ES-I3 (cell line): Measurements from ENCODE around the gene XYLB.
"Not testable (repeated sequence)": the region's sequence is repeated elsewhere in the genome, so short reads cannot be mapped to it uniquely, and the experiment has no call there.

ENCODE experiments used
- H3K36me3 ChIP-seq: 2 replicates; pipeline ENCODE4 v1.6.1; 2013; ENCODE audit warnings: mild to moderate bottlenecking, low read length, control low read depth, moderate library complexity; ENCODE audit not compliant: insufficient read depth
- H3K4me1 ChIP-seq: 2 replicates; pipeline ENCODE4 v1.6.1; 2013; ENCODE audit warnings: mild to moderate bottlenecking, control low read depth, low read length; ENCODE audit not compliant: insufficient read depth
- H3K9ac ChIP-seq: 2 replicates; pipeline ENCODE4 v1.6.1; 2013; ENCODE audit warnings: low read depth, mild to moderate bottlenecking, low read length, moderate library complexity
- H3K9me3 ChIP-seq: 2 replicates; pipeline ENCODE4 v1.6.1; 2013; ENCODE audit warnings: mild to moderate bottlenecking, low read length, moderate library complexity; ENCODE audit not compliant: control insufficient read depth, insufficient read depth

XYLB gene

DNA sequence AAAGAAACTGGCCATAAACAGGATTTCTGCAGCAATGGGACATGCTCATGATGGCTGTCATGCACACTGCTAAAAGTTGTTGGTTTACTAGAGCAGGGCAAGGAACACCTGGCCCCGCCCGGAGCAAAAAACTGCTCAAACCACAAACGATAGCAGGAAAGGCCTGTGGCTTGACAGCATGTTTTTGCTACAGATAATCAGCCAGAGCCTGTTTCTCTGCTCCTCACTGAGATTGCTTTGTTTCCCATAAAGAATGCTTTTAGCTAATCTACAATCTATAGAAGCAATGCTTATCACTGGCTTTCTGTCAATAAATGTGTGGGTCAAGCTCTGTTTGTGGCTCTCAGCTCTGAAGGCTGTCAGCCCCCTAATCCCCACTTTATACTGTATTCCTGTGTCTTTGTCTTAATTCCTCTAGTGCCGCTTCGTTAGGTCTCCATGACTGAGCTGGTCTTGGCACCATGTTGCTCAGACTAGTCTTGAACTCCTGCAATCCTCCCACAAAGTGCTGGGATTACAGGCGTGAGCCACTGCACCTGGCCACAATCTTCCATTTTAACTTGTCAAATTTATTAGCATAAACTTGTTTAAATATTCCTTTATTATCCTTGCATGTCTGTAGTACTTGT is 80.3 kb downstream of the XYLB start:
- H3K9me3 ChIP-seq, H3K4me1 ChIP-seq, H3K36me3 ChIP-seq, H3K9ac ChIP-seq: not testable (repeated sequence)

DNA sequence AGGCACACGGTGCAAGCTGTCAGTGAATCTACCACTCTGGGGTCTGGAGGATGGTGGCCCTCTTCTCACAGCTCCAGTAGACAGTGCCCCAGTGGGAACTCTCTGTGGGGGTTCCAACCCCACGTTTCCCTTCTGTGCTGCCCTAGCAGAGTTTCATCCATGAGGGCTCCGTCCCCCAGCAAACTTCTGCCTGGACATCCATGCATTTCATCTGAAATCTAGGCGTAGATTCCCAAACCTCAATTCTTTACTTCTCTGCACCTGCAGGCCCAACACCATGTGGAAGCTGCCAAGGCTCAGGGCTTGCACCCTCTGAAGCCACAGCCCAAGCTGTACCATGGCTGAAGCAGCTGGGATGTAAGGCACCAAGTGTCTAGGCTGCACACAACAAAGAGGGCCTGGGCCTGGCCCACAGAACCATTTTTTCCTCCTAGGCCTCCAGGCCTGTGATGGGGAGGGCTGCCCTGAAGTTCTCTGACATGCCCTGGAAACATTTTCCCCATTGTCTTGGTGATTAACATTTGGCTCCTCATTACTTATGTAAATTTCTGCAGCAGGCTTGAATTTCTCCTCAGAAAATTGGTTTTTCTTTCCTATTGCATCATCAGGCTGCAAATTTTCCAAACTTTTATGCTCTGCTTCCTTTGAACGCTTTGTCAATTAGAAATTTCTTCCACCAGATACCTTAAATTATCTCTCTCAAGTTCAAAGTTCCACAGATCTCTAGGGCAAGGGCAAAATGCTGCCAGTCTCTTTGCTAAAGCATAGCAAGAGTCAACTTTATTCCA is 86.5 kb downstream of the XYLB start:
- not testable (repeated sequence) for H3K4me1 ChIP-seq, H3K36me3 ChIP-seq, H3K9ac ChIP-seq
- peaks cover 22% of the 10 kb centered on the region for H3K9me3 ChIP-seq

- not testable (repeated sequence) for H3K36me3 ChIP-seq, H3K9ac ChIP-seq, H3K4me1 ChIP-seq
- peaks cover 25% of the 10 kb centered on the region for H3K9me3 ChIP-seq
Measured at GRCh38 chr3:38433661-38434060, 87.1 kb downstream of the XYLB start.

- peaks cover 13% of the 10 kb centered on the region for H3K9me3 ChIP-seq
- not testable (repeated sequence) for H3K4me1 ChIP-seq
Measured at GRCh38 chr3:38438436-38439069, 92.0 kb downstream of the XYLB start.

GRCh38 chr3:38443205-38443604 is 96.6 kb downstream of the XYLB start:
- not testable (repeated sequence) for H3K36me3 ChIP-seq, H3K9me3 ChIP-seq, H3K4me1 ChIP-seq, H3K9ac ChIP-seq

More at GRCh38 chr3:38438436-38439069, 92.0 kb downstream of the XYLB start:
- H3K9ac ChIP-seq, H3K36me3 ChIP-seq: not testable (repeated sequence)

DNA sequence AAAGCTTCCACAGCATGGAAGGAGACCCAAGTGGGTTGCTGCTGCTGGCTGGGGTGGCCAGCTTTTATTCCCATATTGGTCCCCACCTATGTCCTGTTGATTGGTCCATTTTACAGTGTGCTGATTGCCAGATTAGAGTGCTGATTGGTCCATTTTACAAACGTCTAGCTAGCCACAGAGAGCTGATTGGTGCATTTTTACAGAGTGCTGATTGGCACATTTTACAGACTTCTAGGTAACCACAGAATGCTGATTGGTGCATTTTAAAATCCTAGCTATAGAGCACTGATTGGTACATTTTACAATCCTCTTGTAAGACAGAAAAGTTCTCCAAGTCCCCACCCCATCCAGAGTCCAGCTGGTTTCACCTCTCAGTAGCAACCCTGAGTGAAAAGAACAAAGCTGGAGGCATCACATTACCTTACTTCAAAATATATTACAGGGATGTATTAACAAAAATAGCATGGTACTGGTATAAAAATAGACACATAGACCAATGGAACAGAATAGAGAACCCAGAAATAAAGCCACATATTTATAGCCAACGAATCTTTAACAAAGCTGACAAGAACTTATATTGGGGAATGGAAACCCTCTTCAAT is 99.6 kb downstream of the XYLB start:
- H3K9ac ChIP-seq = no peak overlapping the region
- H3K36me3 ChIP-seq = no peaks in the 10 kb centered on the region
- H3K4me1 ChIP-seq = no peaks in the 10 kb centered on the region
- no peaks in the 10 kb centered on the region for H3K9me3 ChIP-seq

- Histone ChIP-seq H3K9ac (no peak overlapping the region), H3K4me1 (no peaks in the 10 kb centered on the region), H3K9me3 (no peaks in the 10 kb centered on the region), H3K36me3 (no peaks in the 10 kb centered on the region)
Measured at GRCh38 chr3:38446812-38447211, 100.2 kb downstream of the XYLB start.

DNA sequence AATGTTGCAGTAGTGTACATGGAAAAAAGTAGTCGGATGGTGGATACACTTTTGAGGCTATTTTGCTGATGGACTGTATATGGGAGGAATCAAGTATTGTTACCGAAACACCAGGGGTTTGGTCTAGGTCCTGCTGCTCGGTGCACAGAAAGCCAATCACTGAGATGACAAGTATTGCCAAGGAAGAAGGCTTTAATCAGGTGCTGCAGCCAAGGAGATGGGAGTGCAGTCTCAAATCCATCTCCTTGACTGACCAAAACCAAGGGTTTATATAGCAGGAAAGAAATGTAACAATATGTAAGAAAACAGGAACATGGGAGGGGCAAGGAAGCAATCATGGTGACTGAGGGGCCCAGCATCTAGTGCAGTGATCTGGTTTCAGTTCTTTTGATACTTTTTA is 104.3 kb downstream of the XYLB start:
- H3K9me3 ChIP-seq = no peaks in the 10 kb centered on the region; the same call in 1 of the 2 replicates
- peaks cover under 1% of the 10 kb centered on the region; the same call in 1 of the 2 replicates for H3K4me1 ChIP-seq
- no peak overlapping the region for H3K9ac ChIP-seq
- H3K36me3 ChIP-seq = no peaks in the 10 kb centered on the region

DNA sequence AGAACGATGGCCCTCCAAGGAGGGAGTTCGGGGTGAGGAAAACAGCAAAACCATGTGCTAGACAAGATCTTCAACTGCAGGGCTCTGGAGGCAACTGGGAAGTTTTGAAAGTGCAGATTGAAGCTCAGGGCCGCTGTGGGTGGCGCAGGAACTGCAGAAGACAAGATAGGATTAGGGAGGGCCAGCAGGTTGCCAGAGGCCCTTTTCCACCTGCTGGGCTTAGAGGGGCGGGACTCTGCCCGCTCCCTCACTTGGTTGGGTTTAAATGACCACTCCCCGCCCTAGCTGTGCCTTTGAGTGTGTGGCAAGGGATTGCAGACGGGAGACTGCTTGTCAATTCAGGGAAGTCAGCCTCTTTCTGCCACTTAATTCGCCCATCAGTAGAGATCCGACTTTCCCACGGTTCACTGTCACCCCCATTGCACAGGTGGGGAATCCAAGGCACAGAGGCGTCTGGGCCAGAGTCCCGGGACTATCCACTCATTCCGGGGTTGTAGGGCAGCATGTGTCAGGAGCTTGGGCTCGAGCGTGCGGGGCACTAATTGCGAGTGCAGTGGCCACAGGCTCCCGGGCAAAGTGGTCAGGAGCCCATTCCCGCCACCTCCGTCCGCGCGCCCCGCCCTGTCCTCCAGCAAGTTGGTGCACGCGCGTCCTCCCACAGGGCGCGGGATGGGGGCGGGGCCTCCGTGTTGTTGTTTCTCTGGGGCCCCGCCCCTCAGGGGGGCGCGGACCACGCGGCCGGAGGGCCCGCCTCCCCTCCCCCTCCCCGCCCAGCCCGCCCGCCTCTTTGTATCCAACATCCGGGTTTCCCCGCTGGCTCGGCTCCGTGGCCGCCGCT is 106.7 kb downstream of the XYLB start, which contains the start of gene ACVR2B:
TSS of gene ACVR2B (plus strand) at position 816 of the 838 bp plus-strand sequence. CDS start 433 bp downstream, outside the sequence.
- H3K36me3 ChIP-seq = no peaks in the 10 kb centered on the region
- H3K9ac ChIP-seq = peak within 1 kb of the TSS; percentile 93
- peaks cover 13% of the 10 kb centered on the region; the same call in 1 of the 2 replicates for H3K4me1 ChIP-seq
- no peaks in the 10 kb centered on the region; the same call in 1 of the 2 replicates for H3K9me3 ChIP-seq

DNA sequence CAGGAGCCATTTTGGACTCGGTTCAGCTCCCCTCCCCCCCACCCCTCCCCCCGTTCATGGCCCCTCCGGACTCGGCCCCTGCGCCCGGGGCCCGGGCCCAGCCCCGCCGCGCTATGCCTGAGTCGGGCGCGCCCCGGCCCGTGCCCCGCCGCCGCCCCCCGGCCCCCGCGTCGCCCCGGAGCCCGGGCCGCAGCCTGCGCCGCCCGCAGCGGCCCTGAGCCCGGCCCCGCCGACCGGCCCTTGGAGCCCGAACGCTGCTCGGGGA is 107.3 kb downstream of the XYLB start:
- peak overlapping the region; percentile 93 for H3K9ac ChIP-seq
- H3K36me3 ChIP-seq = no peaks in the 10 kb centered on the region
- peaks cover 16% of the 10 kb centered on the region; the same call in 1 of the 2 replicates for H3K4me1 ChIP-seq
- H3K9me3 ChIP-seq = no peaks in the 10 kb centered on the region; the same call in 1 of the 2 replicates

- peaks cover 18% of the 10 kb centered on the region; the same call in 1 of the 2 replicates for H3K4me1 ChIP-seq
- no peaks in the 10 kb centered on the region for H3K36me3 ChIP-seq
- H3K9ac ChIP-seq = peak overlapping the region; percentile 93
- H3K9me3 ChIP-seq = no peaks in the 10 kb centered on the region; the same call in 1 of the 2 replicates
Measured at GRCh38 chr3:38454178-38454883, 107.7 kb downstream of the XYLB start.

GRCh38 chr3:38454884-38455638 is 108.5 kb downstream of the XYLB start:
- Histone ChIP-seq H3K9ac (peak overlapping the region; percentile 93), H3K4me1 (peaks cover 18% of the 10 kb centered on the region; the same call in 1 of the 2 replicates), H3K9me3 (no peaks in the 10 kb centered on the region; the same call in 1 of the 2 replicates), H3K36me3 (no peaks in the 10 kb centered on the region)
